ENCODE measurements around the gene HK3. TPM values are rescaled to one million over a fixed set of nuclear protein-coding genes. Genes with fewer than 3 reads are reported as not detected.

The HK3 gene
- total RNA-seq, 2 donors from 2014 or later, result 0.50 to 4.7 TPM

DNA sequence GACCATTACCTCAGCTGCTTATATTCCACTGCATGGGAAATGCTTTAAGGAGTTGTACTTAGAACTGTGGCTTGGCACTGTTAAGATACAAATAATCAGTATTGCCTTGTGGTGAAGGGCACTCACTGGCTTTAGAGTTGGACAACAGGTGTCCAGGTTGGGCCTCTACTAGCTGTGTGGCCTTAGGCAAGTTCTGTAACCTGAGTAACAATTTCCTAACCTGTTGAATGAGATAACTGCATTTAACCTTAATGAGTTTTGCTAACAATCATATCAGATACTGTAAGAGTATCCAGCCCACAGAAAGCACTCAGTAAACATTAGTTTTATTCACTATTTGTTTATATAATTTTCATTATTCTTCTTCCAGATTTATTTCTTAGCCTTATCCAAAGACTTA, 17.2 kb upstream of the HK3 start:
- no peaks in the 10 kb centered on the region for H3K9me3 ChIP-seq
- DNase-seq (ENCODE audit: low spot score), result no peak
- H3K4me1 ChIP-seq (replicated peaks), result no peaks in the 10 kb centered on the region
- H3K36me3 ChIP-seq, result no peaks in the 10 kb centered on the region
- no peak for TF ChIP-seq POLR2A (IDR thresholded peaks at IDR 0.05)
- TF ChIP-seq, protein P1, sequence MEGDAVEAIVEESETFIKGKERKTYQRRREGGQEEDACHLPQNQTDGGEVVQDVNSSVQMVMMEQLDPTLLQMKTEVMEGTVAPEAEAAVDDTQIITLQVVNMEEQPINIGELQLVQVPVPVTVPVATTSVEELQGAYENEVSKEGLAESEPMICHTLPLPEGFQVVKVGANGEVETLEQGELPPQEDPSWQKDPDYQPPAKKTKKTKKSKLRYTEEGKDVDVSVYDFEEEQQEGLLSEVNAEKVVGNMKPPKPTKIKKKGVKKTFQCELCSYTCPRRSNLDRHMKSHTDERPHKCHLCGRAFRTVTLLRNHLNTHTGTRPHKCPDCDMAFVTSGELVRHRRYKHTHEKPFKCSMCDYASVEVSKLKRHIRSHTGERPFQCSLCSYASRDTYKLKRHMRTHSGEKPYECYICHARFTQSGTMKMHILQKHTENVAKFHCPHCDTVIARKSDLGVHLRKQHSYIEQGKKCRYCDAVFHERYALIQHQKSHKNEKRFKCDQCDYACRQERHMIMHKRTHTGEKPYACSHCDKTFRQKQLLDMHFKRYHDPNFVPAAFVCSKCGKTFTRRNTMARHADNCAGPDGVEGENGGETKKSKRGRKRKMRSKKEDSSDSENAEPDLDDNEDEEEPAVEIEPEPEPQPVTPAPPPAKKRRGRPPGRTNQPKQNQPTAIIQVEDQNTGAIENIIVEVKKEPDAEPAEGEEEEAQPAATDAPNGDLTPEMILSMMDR (IDR thresholded peaks at IDR 0.05), result no peak
- TF ChIP-seq POLR2AphosphoS5 (IDR thresholded peaks at IDR 0.05), result no peak
- no peak overlapping the region for H3K27ac ChIP-seq
- intact Hi-C loops (cut with DNase I), result no loop called here
- no peak overlapping the region for H3K4me3 ChIP-seq
- no peaks in the 10 kb centered on the region for H3K27me3 ChIP-seq (replicated peaks; ENCODE audit: insufficient read depth)

DNA sequence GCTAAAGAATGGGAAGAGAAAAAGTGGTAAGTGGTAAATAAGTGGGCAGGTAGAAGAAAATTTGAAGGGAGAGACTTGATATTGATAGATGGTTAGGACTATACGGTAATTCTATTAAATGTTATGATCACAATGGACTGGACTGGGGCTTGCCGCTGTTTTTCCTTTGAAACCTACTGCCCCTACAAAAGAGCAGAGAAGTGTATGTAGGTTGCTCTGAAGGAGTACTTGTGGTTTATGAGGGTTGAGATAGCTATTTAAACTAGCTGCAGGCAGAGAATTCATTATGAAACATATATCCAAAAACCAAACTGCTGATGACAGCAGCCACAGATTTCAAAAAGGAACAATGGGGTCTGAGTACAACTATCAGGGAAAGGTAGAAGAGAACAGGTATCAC, 16.8 kb upstream of the HK3 start:
- WGBS, result 56% methylated on average over 2 of the region's 2 CpGs
- no peaks in the 10 kb centered on the region for H3K4me1 ChIP-seq (replicated peaks)
- TF ChIP-seq POLR2AphosphoS5 (IDR thresholded peaks at IDR 0.05), result no peak
- TF ChIP-seq, protein P1 (IDR thresholded peaks at IDR 0.05), result no peak
- no peak for TF ChIP-seq POLR2A (IDR thresholded peaks at IDR 0.05)
- no peaks in the 10 kb centered on the region for H3K9me3 ChIP-seq
- no peaks in the 10 kb centered on the region for H3K27me3 ChIP-seq (replicated peaks; ENCODE audit: insufficient read depth)
- no peak overlapping the region for H3K4me3 ChIP-seq
- no peaks in the 10 kb centered on the region for H3K36me3 ChIP-seq
- H3K27ac ChIP-seq, result no peak overlapping the region
- DNase-seq (ENCODE audit: low spot score), result no peak
- intact Hi-C loops (cut with DNase I), result no loop called here

DNA sequence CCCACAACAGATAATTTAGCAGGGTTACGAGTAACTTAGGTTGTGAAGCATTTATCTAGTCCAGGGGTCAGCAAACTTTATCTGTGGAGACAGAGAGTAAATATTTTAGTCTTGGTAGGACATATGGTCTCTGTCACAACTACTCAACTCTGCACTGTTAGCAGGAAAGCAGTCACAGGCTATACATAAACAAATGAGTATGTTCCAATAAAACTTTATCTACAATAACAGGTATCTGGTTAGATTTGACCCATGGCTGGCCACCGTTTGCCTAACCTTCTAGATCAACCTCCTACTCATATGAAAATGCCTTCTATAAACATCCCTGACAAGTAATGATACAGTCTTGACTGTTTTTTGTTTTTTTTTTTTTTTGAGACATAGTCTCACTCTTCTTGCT, 13.0 kb upstream of the HK3 start:
- Histone ChIP-seq H3K4me1 (replicated peaks) (no peaks in the 10 kb centered on the region), H3K4me3 (no peak overlapping the region), H3K27me3 (replicated peaks; ENCODE audit: insufficient read depth) (no peaks in the 10 kb centered on the region), H3K9me3 (no peaks in the 10 kb centered on the region), H3K36me3 (no peaks in the 10 kb centered on the region), H3K27ac (no peak overlapping the region)
- intact Hi-C loops (cut with DNase I), result no loop called here
- 68% methylated on average over 2 of the region's 2 CpGs for WGBS
- TF ChIP-seq POLR2AphosphoS5 (IDR thresholded peaks at IDR 0.05), result no peak
- TF ChIP-seq, protein P1 (IDR thresholded peaks at IDR 0.05), result no peak
- TF ChIP-seq POLR2A (IDR thresholded peaks at IDR 0.05), result no peak
- DNase-seq (ENCODE audit: low spot score), result no peak

GRCh38 chr5:176908675-176909368, 9.7 kb upstream of the HK3 start:
- Histone ChIP-seq H3K4me1 (replicated peaks) (no peaks in the 10 kb centered on the region), H3K27me3 (replicated peaks; ENCODE audit: insufficient read depth) (no peaks in the 10 kb centered on the region), H3K36me3 (no peaks in the 10 kb centered on the region), H3K4me3 (no peak overlapping the region), H3K9me3 (no peaks in the 10 kb centered on the region), H3K27ac (no peak overlapping the region)
- 82% methylated on average over 5 of the region's 5 CpGs for WGBS
- TF ChIP-seq POLR2A (IDR thresholded peaks at IDR 0.05), result no peak
- TF ChIP-seq, protein P1 (IDR thresholded peaks at IDR 0.05), result no peak
- TF ChIP-seq POLR2AphosphoS5 (IDR thresholded peaks at IDR 0.05), result no peak
- intact Hi-C loops (cut with DNase I), result no loop called here
- DNase-seq (ENCODE audit: low spot score), result no peak

DNA sequence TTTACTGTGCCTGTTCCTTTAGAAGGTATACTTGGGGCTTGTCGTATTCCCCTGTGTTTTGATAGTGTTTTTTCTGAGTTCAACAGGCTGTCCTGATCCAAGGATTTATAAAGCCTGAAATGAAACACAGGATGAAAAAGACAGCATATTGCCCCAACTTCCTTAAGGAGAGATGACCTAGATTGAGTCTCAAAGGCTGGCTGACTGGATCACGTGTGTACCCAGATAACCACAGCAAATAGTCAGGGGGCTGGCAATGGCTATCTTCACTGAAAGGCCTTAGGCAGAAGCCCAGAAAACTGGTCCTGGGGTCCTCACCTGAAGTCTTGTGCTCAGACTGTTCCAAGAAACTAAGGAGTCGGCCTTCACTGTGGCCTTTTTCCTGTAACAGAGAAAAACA, 7.7 kb upstream of the HK3 start:
- Histone ChIP-seq H3K9me3 (no peaks in the 10 kb centered on the region), H3K27me3 (replicated peaks; ENCODE audit: insufficient read depth) (no peaks in the 10 kb centered on the region), H3K4me1 (replicated peaks) (no peaks in the 10 kb centered on the region), H3K4me3 (no peak overlapping the region), H3K36me3 (no peaks in the 10 kb centered on the region), H3K27ac (no peak overlapping the region)
- TF ChIP-seq POLR2A (IDR thresholded peaks at IDR 0.05), result no peak
- intact Hi-C loops (cut with DNase I), result no loop called here
- no peak for DNase-seq (ENCODE audit: low spot score)
- 74% methylated on average over 3 of the region's 3 CpGs for whole genome bisulfite sequencing

All from prostate gland (tissue), 2 donors.